H1 (cell line): ENCODE results near the gene KRTAP5-6. TPM values are rescaled to one million over a fixed set of nuclear protein-coding genes. Genes with fewer than 3 reads are reported as not detected.
A peak's percentile ranks its signal among the peaks of the same experiment; 100 is the strongest.

Experiments used
- CTCF ChIA-PET: fragments of 300-600 bp; sonication (Branson Sonifier 250); formaldehyde crosslinking; loops from one replicate; lab custom pipeline; 2021; ENCODE audit not compliant: partially characterized antibody; lab: Charles Lee
- POLR2A ChIA-PET: fragments of 300-600 bp; sonication (Branson Sonifier 250); formaldehyde crosslinking; loops from one replicate; lab custom pipeline; 2021; ENCODE audit warnings: inconsistent platforms; ENCODE audit not compliant: partially characterized antibody; lab: Charles Lee
- DNase-seq, 2 experiments: peaks; one replicate each; pipeline versions ENCODE4 v3.0.0 to v3.0.0-alpha.2; 2010 to 2022; ENCODE audit warnings: low spot score in 2 of 2, low read depth in 1 of 2, mixed read lengths in 1 of 2
- FAIRE-seq: peaks from 2 replicates; lab custom pipeline; 2011; peaks lifted over from hg19 to GRCh38; lab: Jason Lieb, UNC
- H2AFZ ChIP-seq: 2 replicates; pipeline ENCODE4 v1.8.1; 2012; ENCODE audit warnings: low read length, inconsistent platforms
- H2AK5ac ChIP-seq: 2 replicates; pipeline ENCODE4 v1.6.1; 2013; ENCODE audit warnings: low read depth, low read length
- H2BK120ac ChIP-seq: replicated peaks from 2 replicates; pipeline ENCODE3; 2013; ENCODE audit warnings: low read depth, low read length, inconsistent platforms
- H2BK12ac ChIP-seq: 2 replicates; pipeline ENCODE4 v1.6.1; 2013; ENCODE audit warnings: low read depth, low read length
- H2BK15ac ChIP-seq: 2 replicates; pipeline ENCODE4 v1.6.1; 2013; ENCODE audit warnings: low read length
- H2BK20ac ChIP-seq: 2 replicates; pipeline ENCODE4 v1.6.1; 2013; ENCODE audit warnings: low read length
- H2BK5ac ChIP-seq: 2 replicates; pipeline ENCODE4 v1.6.1; 2013; ENCODE audit warnings: low read depth, low read length
- H3K14ac ChIP-seq: 2 replicates; pipeline ENCODE4 v1.6.1; 2013; ENCODE audit warnings: inconsistent platforms; ENCODE audit not compliant: insufficient read length
- H3K18ac ChIP-seq: 2 replicates; pipeline ENCODE4 v1.6.1; 2013; ENCODE audit warnings: low read length; ENCODE audit errors: extremely low read depth
- H3K23ac ChIP-seq: 2 replicates; pipeline ENCODE4 v1.6.1; 2013; ENCODE audit warnings: inconsistent platforms; ENCODE audit not compliant: insufficient read length
- H3K23me2 ChIP-seq: 2 replicates; pipeline ENCODE4 v1.6.1; 2013; ENCODE audit warnings: low read depth, low read length
- H3K27ac ChIP-seq: 2 replicates; pipeline ENCODE4 v1.6.1; 2011; ENCODE audit warnings: low read depth, low read length, inconsistent platforms
- H3K27me3 ChIP-seq, 4 experiments: replicated peaks in 1 of 4; 1 replicate in 1 of 4; 2 replicates in 3 of 4; pipeline versions ENCODE4 v1.6.1 to v1.8.1; 2011 to 2013; ENCODE audit warnings: low read length in 3 of 4, mild to moderate bottlenecking in 3 of 4, inconsistent platforms in 2 of 4, mixed read lengths in 2 of 4, moderate library complexity in 1 of 4; ENCODE audit not compliant: control insufficient read depth in 3 of 4, insufficient read depth in 3 of 4; ENCODE audit errors: extremely low read depth in 1 of 4
- H3K36me3 ChIP-seq, 4 experiments: 2 replicates each; pipeline versions ENCODE4 v1.6.1 to v1.8.1; 2011 to 2013; ENCODE audit warnings: mild to moderate bottlenecking in 4 of 4, low read length in 3 of 4, moderate library complexity in 2 of 4, control low read depth in 1 of 4, inconsistent platforms in 1 of 4; ENCODE audit not compliant: insufficient read depth in 4 of 4, control insufficient read depth in 2 of 4
- H3K4ac ChIP-seq: replicated peaks from 2 replicates; pipeline ENCODE3; 2013; ENCODE audit warnings: low read length, low read depth, mixed read lengths, inconsistent platforms; ENCODE audit not compliant: insufficient read length
- H3K4me1 ChIP-seq, 4 experiments: replicated peaks in 1 of 4; 1 replicate in 1 of 4; 2 replicates in 3 of 4; pipeline versions ENCODE4 v1.6.1 to v1.8.1; 2011 to 2013; ENCODE audit warnings: low read length in 3 of 4, inconsistent platforms in 2 of 4, mixed read lengths in 1 of 4; ENCODE audit not compliant: insufficient read depth in 4 of 4, control insufficient read depth in 3 of 4
- H3K4me2 ChIP-seq, 2 experiments: 2 replicates each; pipeline versions ENCODE4 v1.6.1 to v1.8.1; 2011 to 2013; ENCODE audit warnings: low read depth in 2 of 2, low read length in 2 of 2, control low read depth in 1 of 2, inconsistent platforms in 1 of 2, mild to moderate bottlenecking in 1 of 2; ENCODE audit not compliant: insufficient read depth in 1 of 2
- H3K4me3 ChIP-seq, 4 experiments: fragments of 200-600, 300-600 bp in 1 of 4; sonication (generic), shearing (Covaris generic), sonication (Bioruptor Twin) in 1 of 4; 2 replicates each; pipeline versions ENCODE4 v1.5.1 to v1.8.1; 2011 to 2016; ENCODE audit warnings: low read length in 4 of 4, low read depth in 3 of 4, control low read depth in 2 of 4, inconsistent platforms in 2 of 4, mild to moderate bottlenecking in 2 of 4, mixed read lengths in 1 of 4, moderate library complexity in 1 of 4; ENCODE audit not compliant: insufficient read depth in 2 of 4; ENCODE audit errors: extremely low read depth in 1 of 4
- H3K56ac ChIP-seq: replicated peaks from 2 replicates; pipeline ENCODE3; 2013; ENCODE audit warnings: low read depth, mild to moderate bottlenecking, mixed read lengths, low read length, inconsistent platforms; ENCODE audit not compliant: insufficient read length
- H3K79me1 ChIP-seq: 2 replicates; pipeline ENCODE4 v1.6.1; 2013; ENCODE audit warnings: low read depth, low read length, control low read depth
- H3K79me2 ChIP-seq, 2 experiments: 2 replicates each; pipeline versions ENCODE4 v1.6.1 to v1.8.1; 2012 to 2013; ENCODE audit warnings: low read length in 2 of 2, mild to moderate bottlenecking in 2 of 2, inconsistent platforms in 1 of 2; ENCODE audit not compliant: insufficient read depth in 2 of 2, control insufficient read depth in 1 of 2
- H3K9ac ChIP-seq, 4 experiments: replicated peaks in 1 of 4; 1 replicate in 1 of 4; 2 replicates in 3 of 4; pipeline versions ENCODE4 v1.6.1 to v1.8.1; 2011 to 2013; ENCODE audit warnings: low read depth in 3 of 4, low read length in 3 of 4, control low read depth in 2 of 4, mild to moderate bottlenecking in 2 of 4, moderate library complexity in 2 of 4, inconsistent platforms in 1 of 4; ENCODE audit errors: extremely low read depth in 1 of 4
- H3K9me3 ChIP-seq, 2 experiments: 2 replicates each; pipeline versions ENCODE4 v1.6.1 to v1.8.1; 2012 to 2013; ENCODE audit warnings: mild to moderate bottlenecking in 2 of 2, moderate library complexity in 2 of 2, control low read depth in 1 of 2, inconsistent platforms in 1 of 2, low read depth in 1 of 2, low read length in 1 of 2, mixed read lengths in 1 of 2; ENCODE audit not compliant: insufficient read depth in 2 of 2
- H4K20me1 ChIP-seq, 2 experiments: replicated peaks in 1 of 2; 2 replicates each; pipeline versions ENCODE3 to v1.8.1; 2011 to 2013; ENCODE audit warnings: inconsistent platforms in 2 of 2, low read length in 2 of 2, mild to moderate bottlenecking in 1 of 2; ENCODE audit not compliant: insufficient read depth in 2 of 2, control insufficient read depth in 1 of 2
- H4K5ac ChIP-seq: 2 replicates; pipeline ENCODE4 v1.6.1; 2013; ENCODE audit warnings: low read length, low read depth, mixed read lengths, inconsistent platforms; ENCODE audit not compliant: insufficient read length
- H4K8ac ChIP-seq: 2 replicates; pipeline ENCODE4 v1.8.0; 2013; ENCODE audit warnings: mild to moderate bottlenecking, moderate library complexity, low read length, inconsistent platforms; ENCODE audit not compliant: insufficient read depth; ENCODE audit errors: extremely low read depth
- H4K91ac ChIP-seq: replicated peaks from 2 replicates; pipeline ENCODE3; 2013; ENCODE audit warnings: low read length, mixed read lengths, inconsistent platforms; ENCODE audit not compliant: insufficient read length
- CHD1 ChIP-seq: IDR thresholded peaks from 2 replicates; pipeline ENCODE4 v1.6.1; 2012; ENCODE audit warnings: low read depth, low read length, improper control_type of control experiment
- EGR1 ChIP-seq: IDR thresholded peaks from 2 replicates; pipeline ENCODE4 v1.6.1; 2011; ENCODE audit warnings: low read depth, low read length, borderline replicate concordance
- EP300 ChIP-seq, 2 experiments: IDR thresholded peaks; 1 replicate in 1 of 2; 2 replicates in 1 of 2; pipeline ENCODE4 v1.6.1; 2011 to 2012; ENCODE audit warnings: low read depth in 2 of 2, low read length in 2 of 2, mild to moderate bottlenecking in 2 of 2, borderline replicate concordance in 1 of 2, inconsistent platforms in 1 of 2, moderate library complexity in 1 of 2
- GABPA ChIP-seq: IDR thresholded peaks from 2 replicates; pipeline ENCODE4 v1.6.1; 2011; ENCODE audit warnings: mild to moderate bottlenecking, low read length, moderate library complexity, borderline replicate concordance; ENCODE audit not compliant: insufficient read depth
- KDM4A ChIP-seq: IDR thresholded peaks from one replicate; pipeline ENCODE4 v1.7.1; 2012; ENCODE audit warnings: low read depth, mild to moderate bottlenecking, moderate library complexity, low read length, inconsistent platforms; ENCODE audit not compliant: severe bottlenecking
- NANOG ChIP-seq: IDR thresholded peaks from 2 replicates; pipeline ENCODE4 v1.6.1; 2011; ENCODE audit warnings: low read length, low read depth, mild to moderate bottlenecking, inconsistent platforms; ENCODE audit not compliant: insufficient read depth, poor library complexity, severe bottlenecking
- RAD21 ChIP-seq, 2 experiments: IDR thresholded peaks in 1 of 2; conservative IDR thresholded peaks in 1 of 2; 2 replicates each; pipeline ENCODE4 v1.6.1; 2011; ENCODE audit warnings: low read depth in 2 of 2, low read length in 2 of 2, improper control_type of control experiment in 1 of 2, inconsistent platforms in 1 of 2, mild to moderate bottlenecking in 1 of 2, moderate library complexity in 1 of 2
- WGBS, 2 experiments: shearing (Covaris generic) in 1 of 2; methylation state at CpG; one replicate each; pipeline versions ENCODE4 v1.1.6 to v1.1.7; 2013 to 2015; ENCODE audit warnings: low lambda C conversion rate in 2 of 2, mixed read lengths in 2 of 2, inconsistent platforms in 1 of 2, low coverage in 1 of 2, missing lambda C conversion rate in 1 of 2; ENCODE audit not compliant: insufficient replicate concordance in 2 of 2, insufficient coverage in 1 of 2, insufficient read length in 1 of 2; ENCODE audit errors: extremely low coverage in 1 of 2, missing lambda C conversion rate in 1 of 2; 5-methylcytosine and 5-hydroxymethylcytosine counted together
- polyA plus RNA-seq, 7 experiments: library from polyadenylated mRNA; depleted of rRNA in 3 of 7; stranded (reverse) in 5 of 7; unstranded in 2 of 7; fragments of >200 nt in 5 of 7; fragments of 200-250 nt in 2 of 7; gene quantifications; 1 replicate in 5 of 7; 2 replicates in 1 of 7; 4 replicates in 1 of 7; pipeline versions ENCODE4 v1.2.1 to v1.2.3, GENCODE V29; 2011 to 2013; ENCODE audit warnings: missing spikeins in 2 of 7, mixed read lengths in 2 of 7
- total RNA-seq: library from RNA; stranded (reverse); fragmentation: NEBNext Ultra II Directional; extraction: Animal tissue kit (Norgen Biotek cat#: 25700); gene quantifications from 2 replicates; pipeline ENCODE4 v1.2.1, GENCODE V29; 2021

Gene KRTAP5-6
- total and polyA plus RNA-seq, 2 of the 8 experiments (the other 6 are each of a cell fraction or from before 2014, with no cell fraction given) = not detected

- H3K4me2 ChIP-seq = no peak overlapping the region
- H3K79me2 ChIP-seq = no peaks in the 10 kb centered on the region
- no peak overlapping the region for H3K9ac ChIP-seq
- no peak overlapping the region for H4K8ac ChIP-seq
- H3K14ac ChIP-seq = no peak overlapping the region
- FAIRE-seq (no peak), DNase-seq (no peak)
- H3K23me2 ChIP-seq = peaks cover 13% of the 10 kb centered on the region
- no peak overlapping the region for H4K91ac ChIP-seq
- no peak overlapping the region for H3K18ac ChIP-seq
- no peak for TF ChIP-seq EP300 (IDR thresholded peaks at IDR 0.05; ENCODE audit: borderline replicate concordance in 1 of 2, low read depth in 2 of 2, low read length in 2 of 2)
- no peak for TF ChIP-seq CHD1
- TF ChIP-seq RAD21 (IDR thresholded peaks at IDR 0.05 in 1 of 2, conservative IDR thresholded peaks at IDR 0.05 in 1 of 2; ENCODE audit: low read depth in 2 of 2, low read length in 2 of 2) = no peak
- no peak for TF ChIP-seq EGR1
- TF ChIP-seq KDM4A = no peak
- TF ChIP-seq GABPA = no peak
- no peak for TF ChIP-seq NANOG
- peaks cover 0 to 4% (median 0%) of the 10 kb centered on the region in 4 experiments; a peak in 3 of 7 replicates for H3K4me1 ChIP-seq
- H2BK12ac ChIP-seq = no peak overlapping the region
- H3K79me1 ChIP-seq = no peaks in the 10 kb centered on the region
- H3K27ac ChIP-seq = no peak overlapping the region
- no peak overlapping the region for H2AFZ ChIP-seq
- H4K5ac ChIP-seq = no peak overlapping the region
- no peaks in the 10 kb centered on the region; a peak in 2 of 8 replicates for H3K36me3 ChIP-seq
- H3K23ac ChIP-seq = no peak overlapping the region
- H3K9me3 ChIP-seq = peaks cover 0 to 5% of the 10 kb centered on the region in 2 experiments; a peak in 2 of 4 replicates
- no peak overlapping the region for H2BK5ac ChIP-seq
- peaks cover 9 to 21% (median 14%) of the 10 kb centered on the region in 4 experiments; a peak in 6 of 7 replicates for H3K27me3 ChIP-seq
- no peak overlapping the region for H3K56ac ChIP-seq
- no peak overlapping the region for H3K4me3 ChIP-seq
- no peak overlapping the region for H2BK20ac ChIP-seq
- 86% methylated on average over 10 of the region's 10 CpGs; no CpG with 5 or more reads in 1 of the 2 experiments for WGBS, 2 experiments
- ChIA-PET CTCF (interaction anchor here (1.1 to 2.2 kb wide), 3 partner anchors 8 to 23 kb away, joined by 3 to 8 read pairs (median 4); no protein-coding TSS in a partner anchor), POLR2A (no interaction called here)
- peaks cover 0 to 10% of the 10 kb centered on the region in 2 experiments for H4K20me1 ChIP-seq
- H2AK5ac ChIP-seq = peak overlapping the region; percentile 65; the same call in 1 of the 2 replicates
- no peak overlapping the region for H3K4ac ChIP-seq
- no peak overlapping the region for H2BK120ac ChIP-seq
- H2BK15ac ChIP-seq = no peak overlapping the region
Measured at GRCh38 chr11:1743585-1744136, 46.7 kb downstream of the KRTAP5-6 start.
